Smooth muscle cell (in vitro differentiated cells): Measurements from ENCODE around the gene SNURF. TPM values are rescaled to one million over a fixed set of nuclear protein-coding genes. Genes with fewer than 3 reads are reported as not detected.

Experiments
- DNase-seq: peaks from one replicate; lab custom pipeline; 2025; ENCODE audit not compliant: unreplicated experiment; lab: John Stamatoyannopoulos, UW
- H2AFZ ChIP-seq: fragments of 200-600 bp; sonication (generic); 2 replicates; pipeline ENCODE4 v1.6.0; 2016; ENCODE audit warnings: antibody characterized with exemption, low read depth, mild to moderate bottlenecking
- H3F3A ChIP-seq: fragments of 200-600 bp; sonication (generic); 2 replicates; pipeline ENCODE4 v1.6.0; 2017; ENCODE audit warnings: antibody characterized with exemption, low read depth
- H3K27ac ChIP-seq: fragments of 200-600 bp; sonication (generic); 2 replicates; pipeline ENCODE4 v1.5.1; 2016; ENCODE audit warnings: low read depth, mild to moderate bottlenecking
- H3K27me3 ChIP-seq: fragments of 200-600 bp; sonication (generic); 2 replicates; pipeline ENCODE4 v1.6.1; 2016; ENCODE audit warnings: low read depth, mild to moderate bottlenecking
- H3K36me3 ChIP-seq: fragments of 200-600 bp; sonication (generic); 2 replicates; pipeline ENCODE4 v1.5.1; 2016; ENCODE audit warnings: low read depth
- H3K4me1 ChIP-seq: fragments of 200-600 bp; sonication (generic); 2 replicates; pipeline ENCODE4 v1.5.1; 2016; ENCODE audit warnings: low read depth
- H3K4me2 ChIP-seq: fragments of 200-600 bp; sonication (generic); 2 replicates; pipeline ENCODE4 v1.6.0; 2016; ENCODE audit warnings: mild to moderate bottlenecking
- H3K4me3 ChIP-seq: fragments of 200-600 bp; sonication (generic); 2 replicates; pipeline ENCODE4 v1.5.1; 2016; ENCODE audit warnings: mild to moderate bottlenecking
- H3K79me2 ChIP-seq: fragments of 200-600 bp; sonication (generic); 2 replicates; pipeline ENCODE4 v1.6.0; 2016; ENCODE audit warnings: low read depth, mild to moderate bottlenecking
- H3K9ac ChIP-seq: fragments of 200-600 bp; sonication (generic); 2 replicates; pipeline ENCODE4 v1.6.0; 2016; ENCODE audit warnings: low read depth
- H3K9me3 ChIP-seq: fragments of 200-600 bp; sonication (generic); replicated peaks from 2 replicates; pipeline ENCODE4 v1.5.1; 2016; ENCODE audit warnings: low read depth
- H4K20me1 ChIP-seq: fragments of 200-600 bp; sonication (generic); 2 replicates; pipeline ENCODE4 v1.6.0; 2016; ENCODE audit warnings: low read depth
- WGBS: methylation state at CpG from one replicate; pipeline ENCODE4 v1.1.7; 2016; ENCODE audit warnings: low lambda C conversion rate; 5-methylcytosine and 5-hydroxymethylcytosine counted together
- polyA plus RNA-seq: library from polyadenylated mRNA; unstranded; fragments of >200 nt; fragmentation: Nextera tagmentation; extraction: Ambion mirVana; gene quantifications from 2 replicates; pipeline ENCODE4 v1.2.1, GENCODE V29; 2016
- total RNA-seq: library from RNA; depleted of rRNA; stranded (reverse); fragments of >200 nt; gene quantifications from 2 replicates; pipeline ENCODE4 v1.2.3, GENCODE V29; 2014
- TF ChIP-seq, protein P1 (sequence below): fragments of 200-600 bp; sonication (generic); IDR thresholded peaks from 2 replicates; pipeline ENCODE4 v1.5.1; 2017; ENCODE audit warnings: borderline replicate concordance, mild to moderate bottlenecking, antibody characterized with exemption; ENCODE audit not compliant: insufficient read depth, poor library complexity, severe bottlenecking

Gene SNURF, protein sequence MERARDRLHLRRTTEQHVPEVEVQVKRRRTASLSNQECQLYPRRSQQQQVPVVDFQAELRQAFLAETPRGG
- 8.6 and 17.3 TPM in 2 replicates for total RNA-seq
- polyA plus RNA-seq, result 5.2 and 8.1 TPM in 2 replicates

DNA sequence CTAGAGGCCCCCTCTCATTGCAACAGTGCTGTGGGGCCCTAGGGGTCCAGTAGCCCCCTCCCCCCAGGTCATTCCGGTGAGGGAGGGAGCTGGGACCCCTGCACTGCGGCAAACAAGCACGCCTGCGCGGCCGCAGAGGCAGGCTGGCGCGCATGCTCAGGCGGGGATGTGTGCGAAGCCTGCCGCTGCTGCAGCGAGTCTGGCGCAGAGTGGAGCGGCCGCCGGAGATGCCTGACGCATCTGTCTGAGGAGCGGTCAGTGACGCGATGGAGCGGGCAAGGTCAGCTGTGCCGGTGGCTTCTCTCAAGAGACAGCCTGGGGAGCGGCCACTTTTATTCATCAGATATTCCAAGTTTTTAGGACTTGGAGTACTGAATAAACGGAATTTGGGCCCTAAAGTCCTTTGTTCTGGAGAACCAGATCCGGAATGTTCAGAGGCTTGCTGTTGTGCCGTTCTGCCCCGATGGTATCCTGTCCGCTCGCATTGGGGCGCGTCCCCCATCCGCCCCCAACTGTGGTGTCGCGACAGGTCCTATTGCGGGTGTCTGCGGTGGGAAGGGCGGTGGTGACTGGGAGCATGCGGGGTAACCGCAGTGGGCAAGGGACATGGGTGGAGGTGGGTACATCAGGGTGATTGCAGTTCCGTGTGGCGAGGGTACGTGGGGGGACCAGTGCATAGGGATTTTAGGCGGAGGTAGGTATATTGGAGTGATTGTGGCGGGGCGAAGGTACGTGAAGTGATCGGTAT lies at the start of gene SNURF, which contains the start of gene SNRPN:
Gene SNURF (plus strand): TSS at position 205 of the 748 bp plus-strand sequence. CDS start 62 bp downstream, at position 267.
Gene SNRPN (plus strand): TSS at position 205 of the 748 bp plus-strand sequence. CDS start 19,467 bp downstream, outside the sequence.
- Histone ChIP-seq H3K9ac (peak within 1 kb of the TSS; percentile 90), H3K79me2 (peaks cover 33% of the 10 kb centered on the region), H3K4me2 (peak within 1 kb of the TSS; percentile 89), H3F3A (no peaks in the 10 kb centered on the region), H3K4me1 (peaks cover 8% of the 10 kb centered on the region), H3K36me3 (no peaks in the 10 kb centered on the region), H3K9me3 (no peaks in the 10 kb centered on the region), H3K27me3 (no peaks in the 10 kb centered on the region), H3K4me3 (peak within 1 kb of the TSS; percentile 87), H2AFZ (peak within 1 kb of the TSS; percentile 58), H3K27ac (peak within 1 kb of the TSS; percentile 93), H4K20me1 (peaks cover 33% of the 10 kb centered on the region)
- peak; percentile 14 for DNase-seq
- 46% methylated on average over 47 of the region's 47 CpGs for WGBS
- TF ChIP-seq, protein P1, sequence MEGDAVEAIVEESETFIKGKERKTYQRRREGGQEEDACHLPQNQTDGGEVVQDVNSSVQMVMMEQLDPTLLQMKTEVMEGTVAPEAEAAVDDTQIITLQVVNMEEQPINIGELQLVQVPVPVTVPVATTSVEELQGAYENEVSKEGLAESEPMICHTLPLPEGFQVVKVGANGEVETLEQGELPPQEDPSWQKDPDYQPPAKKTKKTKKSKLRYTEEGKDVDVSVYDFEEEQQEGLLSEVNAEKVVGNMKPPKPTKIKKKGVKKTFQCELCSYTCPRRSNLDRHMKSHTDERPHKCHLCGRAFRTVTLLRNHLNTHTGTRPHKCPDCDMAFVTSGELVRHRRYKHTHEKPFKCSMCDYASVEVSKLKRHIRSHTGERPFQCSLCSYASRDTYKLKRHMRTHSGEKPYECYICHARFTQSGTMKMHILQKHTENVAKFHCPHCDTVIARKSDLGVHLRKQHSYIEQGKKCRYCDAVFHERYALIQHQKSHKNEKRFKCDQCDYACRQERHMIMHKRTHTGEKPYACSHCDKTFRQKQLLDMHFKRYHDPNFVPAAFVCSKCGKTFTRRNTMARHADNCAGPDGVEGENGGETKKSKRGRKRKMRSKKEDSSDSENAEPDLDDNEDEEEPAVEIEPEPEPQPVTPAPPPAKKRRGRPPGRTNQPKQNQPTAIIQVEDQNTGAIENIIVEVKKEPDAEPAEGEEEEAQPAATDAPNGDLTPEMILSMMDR, result no peak

DNA sequence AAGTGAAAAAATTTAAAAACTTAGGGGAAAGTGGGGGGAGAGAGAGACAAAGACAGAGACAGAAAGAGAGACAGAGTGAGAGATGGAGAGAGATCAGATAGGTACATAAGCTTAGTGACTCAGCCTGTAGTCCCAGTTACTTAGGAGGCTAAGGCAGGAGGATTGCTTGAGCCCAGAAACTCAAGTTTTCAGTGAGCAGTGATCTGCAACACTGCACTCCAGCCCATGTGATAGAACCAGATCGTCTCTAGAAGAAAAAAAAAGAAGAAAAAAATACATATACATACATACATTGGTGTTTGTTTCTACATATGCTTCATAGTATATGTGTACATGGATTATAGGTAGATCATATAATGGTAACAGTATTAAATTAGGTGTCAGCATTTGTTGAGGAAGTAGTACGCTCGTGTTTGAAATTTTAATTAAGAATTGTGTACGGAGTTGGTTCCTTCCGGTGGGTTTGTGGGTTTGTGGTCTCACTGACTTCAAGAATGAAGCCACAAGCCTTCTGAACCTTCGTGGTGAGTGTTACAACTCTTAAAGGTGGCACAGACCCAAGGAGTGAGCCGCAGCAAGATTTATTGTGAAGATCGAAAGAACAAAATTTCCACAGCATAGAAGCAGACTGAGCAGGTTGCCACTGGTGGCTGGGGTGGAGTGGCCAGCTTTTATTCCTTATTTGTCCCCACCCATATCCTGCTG lies 38.3 kb upstream of the SNURF start:
- 80% methylated on average over 8 of the region's 8 CpGs for WGBS
- DNase-seq, result no peak
- TF ChIP-seq, protein P1, result no peak

DNA sequence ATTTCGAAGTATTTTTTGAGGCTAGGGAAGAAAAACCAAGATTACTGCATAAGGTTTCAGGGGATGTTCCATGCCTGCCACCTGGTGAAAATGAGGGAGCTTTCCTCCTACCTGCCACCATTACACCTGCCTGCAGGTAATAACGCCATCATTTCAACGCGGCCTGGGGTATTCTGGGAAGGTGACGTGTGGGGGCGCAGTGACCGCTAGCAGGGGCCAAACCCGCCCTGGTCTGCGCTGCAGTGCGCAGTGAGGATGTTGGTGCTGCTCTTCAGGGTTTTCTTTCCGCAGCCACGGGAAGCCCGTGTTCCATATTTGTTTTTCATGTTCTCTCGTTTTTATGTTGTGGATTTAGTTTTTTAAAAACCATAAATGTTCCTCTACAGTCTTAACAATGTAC lies 37.4 kb upstream of the SNURF start:
- Histone ChIP-seq H3K4me1 (no peaks in the 10 kb centered on the region), H3K36me3 (no peaks in the 10 kb centered on the region), H3K9ac (no peak overlapping the region), H3K79me2 (no peaks in the 10 kb centered on the region), H3K27me3 (no peaks in the 10 kb centered on the region), H2AFZ (no peak overlapping the region), H3K27ac (no peak overlapping the region), H3F3A (no peaks in the 10 kb centered on the region), H4K20me1 (no peaks in the 10 kb centered on the region), H3K4me2 (no peak overlapping the region), H3K4me3 (no peak overlapping the region), H3K9me3 (no peaks in the 10 kb centered on the region)
- TF ChIP-seq, protein P1, result no peak
- WGBS, result 91% methylated on average over 14 of the region's 14 CpGs
- no peak for DNase-seq

More for the DNA sequence above, 38.3 kb upstream of the SNURF start:
- H3K4me3 ChIP-seq, result no peak overlapping the region
- H4K20me1 ChIP-seq, result no peaks in the 10 kb centered on the region
- H3K4me2 ChIP-seq, result no peak overlapping the region
- no peaks in the 10 kb centered on the region for H3K36me3 ChIP-seq
- no peaks in the 10 kb centered on the region for H3K79me2 ChIP-seq
- no peaks in the 10 kb centered on the region for H3K4me1 ChIP-seq
- H2AFZ ChIP-seq, result no peak overlapping the region
- H3K9ac ChIP-seq, result no peak overlapping the region
- no peaks in the 10 kb centered on the region for H3K9me3 ChIP-seq
- no peak overlapping the region for H3K27ac ChIP-seq
- no peaks in the 10 kb centered on the region for H3F3A ChIP-seq
- no peaks in the 10 kb centered on the region for H3K27me3 ChIP-seq
